Erythroblast (primary cell): ENCODE results near the gene NPAS1.

Experiments used
- GATA1 ChIP-seq: IDR thresholded peaks from 2 replicates; pipeline ENCODE4 v1.6.1; 2011; ENCODE audit warnings: low read depth, mild to moderate bottlenecking, control low read depth, low read length, moderate library complexity
- POLR2A ChIP-seq: IDR thresholded peaks from 2 replicates; pipeline ENCODE4 v1.6.1; 2011; ENCODE audit warnings: mild to moderate bottlenecking, low read length

- no peak for TF ChIP-seq POLR2A
- no peak for TF ChIP-seq GATA1
Measured at GRCh38 chr19:47093254-47093653, 73.6 kb downstream of the NPAS1 start.
